Caco-2 (cell line): ENCODE measurements around the gene NOXO1. TPM values are rescaled to one million over a fixed set of nuclear protein-coding genes. Genes with fewer than 3 reads are reported as not detected.
"Not testable (repeated sequence)": the region's sequence is repeated elsewhere in the genome, so short reads cannot be mapped to it uniquely, and the experiment has no call there.

Source experiments
- BruUV-seq: library from RNA; stranded (reverse); fragments of 400-500 nt; replicated peaks from 2 replicates; lab custom pipeline; 2021; lab: Mats Ljungman, UMichigan
- CTCF ChIA-PET: fragments of 300-600 bp; sonication (Branson Sonifier 250); formaldehyde crosslinking; loops from one replicate; lab custom pipeline; 2022; ENCODE audit warnings: antibody characterized with exemption; lab: Charles Lee
- POLR2A ChIA-PET: fragments of 300-600 bp; sonication (Branson Sonifier 250); formaldehyde crosslinking; loops from one replicate; lab custom pipeline; 2022; ENCODE audit warnings: antibody characterized with exemption; lab: Charles Lee
- DNase-seq, 2 experiments: peaks; one replicate each; pipeline versions ENCODE4 v3.0.0 to v3.0.0-alpha.2; 2020 to 2022
- H3K27me3 ChIP-seq: replicated peaks from 2 replicates; pipeline ENCODE4 v1.6.0; 2011; ENCODE audit warnings: low read length; ENCODE audit not compliant: control insufficient read depth, insufficient read depth
- H3K36me3 ChIP-seq: 2 replicates; pipeline ENCODE4 v1.5.1; 2011; ENCODE audit warnings: low read length; ENCODE audit not compliant: control insufficient read depth, insufficient read depth
- H3K4me1 ChIP-seq: fragments of 250-450 bp; sonication (Bioruptor Pico); 2 replicates; pipeline ENCODE4 v1.5.1; 2020; ENCODE audit warnings: mild to moderate bottlenecking
- H3K4me3 ChIP-seq: 2 replicates; pipeline ENCODE4 v1.5.1; 2011; ENCODE audit warnings: low read depth, mild to moderate bottlenecking, control low read depth, low read length
- H3K9me3 ChIP-seq: fragments of 250-450 bp; sonication (Bioruptor Pico); 2 replicates; pipeline ENCODE4 v1.5.1; 2020; ENCODE audit warnings: mild to moderate bottlenecking, moderate library complexity
- H3K27ac Mint-ChIP-seq: one replicate; pipeline ENCODE4 v1.8.0; 2022; ENCODE audit warnings: mixed read lengths; ENCODE audit not compliant: unreplicated experiment
- H3K27me3 Mint-ChIP-seq: one replicate; pipeline ENCODE4 v1.8.0; 2022; ENCODE audit warnings: mixed read lengths; ENCODE audit not compliant: insufficient read depth, unreplicated experiment
- H3K36me3 Mint-ChIP-seq: one replicate; pipeline ENCODE4 v1.8.0; 2022; ENCODE audit warnings: mild to moderate bottlenecking, mixed read lengths; ENCODE audit not compliant: insufficient read depth, unreplicated experiment
- H3K4me1 Mint-ChIP-seq: one replicate; pipeline ENCODE4 v1.8.0; 2022; ENCODE audit warnings: low read depth, mixed read lengths; ENCODE audit not compliant: unreplicated experiment
- H3K4me3 Mint-ChIP-seq: one replicate; pipeline ENCODE4 v1.8.0; 2022; ENCODE audit warnings: mild to moderate bottlenecking, moderate library complexity, mixed read lengths; ENCODE audit not compliant: unreplicated experiment
- H3K9me3 Mint-ChIP-seq: one replicate; pipeline ENCODE4 v1.8.0; 2022; ENCODE audit warnings: mixed read lengths; ENCODE audit not compliant: unreplicated experiment
- intact Hi-C: fragments of 100-400 bp; cut with micrococcal nuclease; formaldehyde crosslinking; loops from one replicate; pipeline ENCODE4 v1.10.0; 2022; ENCODE audit not compliant: unreplicated experiment
- total RNA-seq: library from RNA; stranded (reverse); gene quantifications from 2 replicates; pipeline ENCODE4 v1.2.3, GENCODE V29; 2022
- TF ChIP-seq, protein P1 (sequence below), 2 experiments: fragments of 200-600 bp in 1 of 2; IDR thresholded peaks; 1 replicate in 1 of 2; 2 replicates in 1 of 2; pipeline versions ENCODE4 v1.5.1 to v1.8.0; 2011 to 2022; ENCODE audit warnings: antibody characterized with exemption in 1 of 2, control low read depth in 1 of 2, inconsistent platforms in 1 of 2, low read depth in 1 of 2, low read length in 1 of 2, mild to moderate bottlenecking in 1 of 2, moderate library complexity in 1 of 2; ENCODE audit not compliant: insufficient read depth in 1 of 2, severe bottlenecking in 1 of 2, unreplicated experiment in 1 of 2

The NOXO1 gene
- total RNA-seq, 1 experiment from 2014 or later = 1.1 TPM

GRCh38 chr16:2015947-2016208 is 34.6 kb upstream of the NOXO1 start:
- TF ChIP-seq, protein P1, sequence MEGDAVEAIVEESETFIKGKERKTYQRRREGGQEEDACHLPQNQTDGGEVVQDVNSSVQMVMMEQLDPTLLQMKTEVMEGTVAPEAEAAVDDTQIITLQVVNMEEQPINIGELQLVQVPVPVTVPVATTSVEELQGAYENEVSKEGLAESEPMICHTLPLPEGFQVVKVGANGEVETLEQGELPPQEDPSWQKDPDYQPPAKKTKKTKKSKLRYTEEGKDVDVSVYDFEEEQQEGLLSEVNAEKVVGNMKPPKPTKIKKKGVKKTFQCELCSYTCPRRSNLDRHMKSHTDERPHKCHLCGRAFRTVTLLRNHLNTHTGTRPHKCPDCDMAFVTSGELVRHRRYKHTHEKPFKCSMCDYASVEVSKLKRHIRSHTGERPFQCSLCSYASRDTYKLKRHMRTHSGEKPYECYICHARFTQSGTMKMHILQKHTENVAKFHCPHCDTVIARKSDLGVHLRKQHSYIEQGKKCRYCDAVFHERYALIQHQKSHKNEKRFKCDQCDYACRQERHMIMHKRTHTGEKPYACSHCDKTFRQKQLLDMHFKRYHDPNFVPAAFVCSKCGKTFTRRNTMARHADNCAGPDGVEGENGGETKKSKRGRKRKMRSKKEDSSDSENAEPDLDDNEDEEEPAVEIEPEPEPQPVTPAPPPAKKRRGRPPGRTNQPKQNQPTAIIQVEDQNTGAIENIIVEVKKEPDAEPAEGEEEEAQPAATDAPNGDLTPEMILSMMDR (IDR thresholded peaks at IDR 0.05; ENCODE audit: insufficient read depth in 1 of 2, low read depth in 1 of 2, low read length in 1 of 2, severe bottlenecking in 1 of 2, unreplicated experiment in 1 of 2) = no peak
- TSS peak; percentile 67 for BruUV-seq
- Mint-ChIP-seq H3K4me3 (no peak overlapping the region), H3K27me3 (no peaks in the 10 kb centered on the region), H3K9me3 (no peaks in the 10 kb centered on the region), H3K36me3 (no peaks in the 10 kb centered on the region), H3K27ac (peak overlapping the region; percentile 48), H3K4me1 (no peaks in the 10 kb centered on the region)
- DNase-seq = no peak
- H3K27me3 ChIP-seq = no peaks in the 10 kb centered on the region
- intact Hi-C loops = no loop called here
- CTCF ChIA-PET = interaction anchor here (1.2 kb wide), 1 partner anchor 140 kb away, joined by 3 read pairs; the partner anchor contains the start of gene TRAF7
- peaks cover 11% of the 10 kb centered on the region for H3K4me1 ChIP-seq
- no peaks in the 10 kb centered on the region for H3K9me3 ChIP-seq
- H3K36me3 ChIP-seq = no peaks in the 10 kb centered on the region
- no peak overlapping the region for H3K4me3 ChIP-seq
- POLR2A ChIA-PET = no interaction called here

DNA sequence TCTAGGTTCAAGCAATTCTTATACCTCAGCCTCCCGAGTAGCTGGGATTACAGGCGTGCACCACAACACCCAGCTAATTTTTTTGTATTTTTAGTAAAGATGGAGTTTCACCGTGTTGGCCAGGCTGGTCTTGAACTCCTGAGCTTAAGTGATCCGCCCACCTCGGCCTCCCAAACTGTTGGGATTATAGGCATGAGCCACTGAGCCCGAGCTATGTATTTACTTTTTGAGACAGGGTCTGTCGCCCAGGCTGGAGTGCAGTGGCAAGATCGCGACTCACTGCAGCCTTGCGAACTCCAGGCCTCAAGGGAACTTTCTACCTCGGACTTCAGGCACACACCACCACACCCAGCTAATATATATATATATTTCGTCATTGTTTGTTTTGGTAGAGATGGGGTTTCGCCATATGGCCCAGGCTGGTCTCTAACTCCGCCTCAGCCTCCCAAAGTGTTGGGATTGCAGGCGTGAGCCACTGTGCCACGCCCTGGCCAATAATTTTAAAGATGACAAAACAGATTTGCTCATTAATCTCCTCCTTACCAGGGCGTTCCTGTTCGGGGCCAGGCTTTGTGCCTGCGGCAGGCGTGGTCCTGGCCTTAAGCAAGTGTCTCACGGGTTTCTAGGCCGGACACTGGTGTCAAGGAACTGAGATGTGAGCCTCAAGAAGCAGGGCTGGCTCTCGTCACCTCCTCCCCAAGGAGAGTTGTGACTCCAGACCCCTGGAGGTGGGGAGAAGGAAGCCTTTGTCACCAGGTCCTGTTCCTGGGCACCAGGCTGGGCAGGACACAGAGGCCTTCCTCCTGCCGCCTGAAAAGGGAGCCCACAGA is 34.1 kb upstream of the NOXO1 start:
- BruUV-seq = no TSS peak
- no peaks in the 10 kb centered on the region for H3K27me3 ChIP-seq
- H3K9me3 ChIP-seq = no peaks in the 10 kb centered on the region
- H3K4me3 ChIP-seq = no peak overlapping the region
- no peaks in the 10 kb centered on the region for H3K4me1 Mint-ChIP-seq
- no peak overlapping the region for H3K4me3 Mint-ChIP-seq
- no peaks in the 10 kb centered on the region for H3K9me3 Mint-ChIP-seq
- ChIA-PET POLR2A (interaction anchor here (0.5 kb wide), 1 partner anchor 398 kb away, joined by 6 read pairs; no protein-coding TSS in a partner anchor), CTCF (interaction anchor here (1.2 kb wide), 1 partner anchor 140 kb away, joined by 3 read pairs; the partner anchor contains the start of gene TRAF7)
- TF ChIP-seq, protein P1 (IDR thresholded peaks at IDR 0.05; ENCODE audit: insufficient read depth in 1 of 2, low read depth in 1 of 2, low read length in 1 of 2, severe bottlenecking in 1 of 2, unreplicated experiment in 1 of 2) = no peak
- intact Hi-C loops = no loop called here
- H3K36me3 Mint-ChIP-seq = no peaks in the 10 kb centered on the region
- H3K27ac Mint-ChIP-seq = peak overlapping the region; percentile 48
- peak; percentile 74 to 81 for DNase-seq
- no peaks in the 10 kb centered on the region for H3K36me3 ChIP-seq
- peaks cover 11% of the 10 kb centered on the region for H3K4me1 ChIP-seq
- H3K27me3 Mint-ChIP-seq = no peaks in the 10 kb centered on the region

GRCh38 chr16:2013527-2013926 is 32.3 kb upstream of the NOXO1 start:
- BruUV-seq = no TSS peak
- POLR2A ChIA-PET = no interaction called here
- H3K27ac Mint-ChIP-seq = no peak overlapping the region
- Histone ChIP-seq H3K27me3 (no peaks in the 10 kb centered on the region), H3K9me3 (no peaks in the 10 kb centered on the region), H3K4me1 (peaks cover 13% of the 10 kb centered on the region), H3K4me3 (no peak overlapping the region), H3K36me3 (no peaks in the 10 kb centered on the region)
- CTCF ChIA-PET = no interaction called here
- DNase-seq = no peak
- no peak overlapping the region for H3K4me3 Mint-ChIP-seq
- no peaks in the 10 kb centered on the region for H3K4me1 Mint-ChIP-seq
- no peaks in the 10 kb centered on the region for H3K36me3 Mint-ChIP-seq
- TF ChIP-seq, protein P1 (IDR thresholded peaks at IDR 0.05; ENCODE audit: insufficient read depth in 1 of 2, low read depth in 1 of 2, low read length in 1 of 2, severe bottlenecking in 1 of 2, unreplicated experiment in 1 of 2) = no peak
- intact Hi-C loops = no loop called here
- no peaks in the 10 kb centered on the region for H3K27me3 Mint-ChIP-seq
- no peaks in the 10 kb centered on the region for H3K9me3 Mint-ChIP-seq

DNA sequence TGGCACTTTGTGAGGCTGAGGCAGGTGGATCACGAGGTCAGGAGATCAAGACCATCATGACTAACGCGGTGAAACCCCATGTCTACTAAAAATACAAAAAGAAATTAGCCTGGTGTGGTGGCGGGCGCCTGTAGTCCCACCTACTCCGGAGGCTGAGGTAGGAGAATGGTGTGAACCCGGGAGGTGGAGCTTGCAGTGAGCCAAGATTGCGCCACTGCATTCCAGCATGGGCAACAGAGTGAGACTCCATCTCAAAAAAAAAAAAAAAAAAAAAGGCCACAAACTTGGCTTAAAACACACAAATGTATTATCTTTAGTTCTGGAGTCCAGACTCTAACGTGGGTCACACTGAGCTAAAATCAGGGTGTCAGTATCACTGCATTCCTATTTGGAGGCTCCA is 30.5 kb upstream of the NOXO1 start:
- CTCF ChIA-PET = interaction anchor here (1.4 kb wide), 1 partner anchor 11 kb away, joined by 3 read pairs; no protein-coding TSS in a partner anchor
- DNase-seq, H3K4me3 Mint-ChIP-seq, BruUV-seq, H3K4me3 ChIP-seq, H3K9me3 Mint-ChIP-seq, H3K27me3 Mint-ChIP-seq, H3K36me3 ChIP-seq, POLR2A ChIA-PET, H3K27me3 ChIP-seq, H3K27ac Mint-ChIP-seq, H3K4me1 Mint-ChIP-seq, H3K9me3 ChIP-seq, intact Hi-C loops: not testable (repeated sequence)
- peaks cover 11% of the 10 kb centered on the region for H3K36me3 Mint-ChIP-seq
- H3K4me1 ChIP-seq = peaks cover 27% of the 10 kb centered on the region
